Esophagus muscularis mucosa (tissue), 3 donors: ENCODE data around the gene IL7R.

Source experiments
- POLR2A ChIP-seq: fragments of 450-650 bp; IDR thresholded peaks from one replicate; pipeline ENCODE4 v1.6.1; 2017; ENCODE audit warnings: antibody characterized with exemption, moderate library complexity, mild to moderate bottlenecking, low read depth
- TF ChIP-seq, protein P1 (sequence below), 3 experiments: fragments of 200-600 bp in 2 of 3; fragments of 450-650 bp in 1 of 3; sonication (generic) in 2 of 3; IDR thresholded peaks; one replicate each; pipeline ENCODE4 v1.5.1; 2017 to 2019; ENCODE audit warnings: antibody characterized with exemption in 3 of 3, mild to moderate bottlenecking in 2 of 3, moderate library complexity in 1 of 3

DNA sequence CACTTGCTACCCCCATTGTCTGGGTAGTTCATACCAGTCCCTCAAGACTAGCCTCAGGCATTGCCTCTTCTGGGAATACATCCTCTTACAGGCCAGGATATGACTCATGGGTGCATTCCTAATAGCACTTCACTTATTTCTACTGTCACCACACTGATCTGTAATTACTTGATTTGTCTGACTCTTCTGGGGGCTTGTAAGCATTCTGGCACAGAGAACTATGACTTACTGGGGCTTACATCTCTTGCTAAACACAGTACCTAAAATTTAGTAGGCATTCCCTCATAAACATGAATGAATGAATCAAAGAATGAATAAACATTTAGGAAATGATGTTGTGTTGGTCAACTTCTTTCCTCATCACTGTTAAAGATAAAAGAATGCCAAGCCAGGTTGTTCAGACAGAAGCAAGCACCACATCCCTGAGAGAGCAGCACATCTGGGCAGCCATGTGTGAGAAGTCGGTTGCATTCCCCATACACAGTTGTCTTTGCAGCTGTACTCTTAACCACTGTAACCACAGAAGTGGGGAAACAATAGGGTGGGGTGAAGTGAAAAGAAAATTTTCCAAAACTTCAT, 27.6 kb downstream of the IL7R start:
- no peak for TF ChIP-seq POLR2A
- TF ChIP-seq, protein P1, sequence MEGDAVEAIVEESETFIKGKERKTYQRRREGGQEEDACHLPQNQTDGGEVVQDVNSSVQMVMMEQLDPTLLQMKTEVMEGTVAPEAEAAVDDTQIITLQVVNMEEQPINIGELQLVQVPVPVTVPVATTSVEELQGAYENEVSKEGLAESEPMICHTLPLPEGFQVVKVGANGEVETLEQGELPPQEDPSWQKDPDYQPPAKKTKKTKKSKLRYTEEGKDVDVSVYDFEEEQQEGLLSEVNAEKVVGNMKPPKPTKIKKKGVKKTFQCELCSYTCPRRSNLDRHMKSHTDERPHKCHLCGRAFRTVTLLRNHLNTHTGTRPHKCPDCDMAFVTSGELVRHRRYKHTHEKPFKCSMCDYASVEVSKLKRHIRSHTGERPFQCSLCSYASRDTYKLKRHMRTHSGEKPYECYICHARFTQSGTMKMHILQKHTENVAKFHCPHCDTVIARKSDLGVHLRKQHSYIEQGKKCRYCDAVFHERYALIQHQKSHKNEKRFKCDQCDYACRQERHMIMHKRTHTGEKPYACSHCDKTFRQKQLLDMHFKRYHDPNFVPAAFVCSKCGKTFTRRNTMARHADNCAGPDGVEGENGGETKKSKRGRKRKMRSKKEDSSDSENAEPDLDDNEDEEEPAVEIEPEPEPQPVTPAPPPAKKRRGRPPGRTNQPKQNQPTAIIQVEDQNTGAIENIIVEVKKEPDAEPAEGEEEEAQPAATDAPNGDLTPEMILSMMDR (IDR thresholded peaks at IDR 0.05), result no peak
